ENCODE data around the gene ROBO4.

Gene ROBO4

GRCh38 chr11:124897674-124898262 lies at the start of gene ROBO4:
Gene ROBO4 (minus strand): TSS chr11:124897865. CDS start chr11:124897795, 70 bp downstream.
- intact Hi-C loops (cut with DNase I) = no loop called here

GRCh38 chr11:124946735-124947141 lies 49.1 kb upstream of the ROBO4 start:
- peak; percentile 56 to 97 (median 82) for DNase-seq
- intact Hi-C loops (cut with DNase I) = no loop called here

More at GRCh38 chr11:124897674-124898262, at the start of gene ROBO4:
- DNase-seq = peak in 1 of 10 donors; percentile 82

- intact Hi-C loops (cut with DNase I) = no loop called here
These were observed 48.2 kb upstream of the ROBO4 start for GRCh38 chr11:124945826-124946225.

GRCh38 chr11:124944565-124944964 lies 46.9 kb upstream of the ROBO4 start:
- intact Hi-C loops (cut with DNase I) = no loop called here

More at GRCh38 chr11:124945826-124946225, 48.2 kb upstream of the ROBO4 start:
- DNase-seq = no peak

GRCh38 chr11:124943741-124944140 lies 46.1 kb upstream of the ROBO4 start:
- DNase-seq = no peak
- intact Hi-C loops (cut with DNase I) = loop anchor here (1.0 kb wide), 1 partner anchor 26 kb away; no protein-coding TSS in a partner anchor

More at GRCh38 chr11:124944565-124944964, 46.9 kb upstream of the ROBO4 start:
- no peak for DNase-seq

GRCh38 chr11:124943254-124943616 lies 45.6 kb upstream of the ROBO4 start:
- intact Hi-C loops (cut with DNase I) = loop anchor here (1.0 kb wide), 1 partner anchor 26 kb away; no protein-coding TSS in a partner anchor
- DNase-seq = peak; percentile 54 to 95 (median 74)

- intact Hi-C loops (cut with DNase I) = loop anchor here (1.0 kb wide), 1 partner anchor 25 kb away; no protein-coding TSS in a partner anchor
- DNase-seq = peak in 8 of 10 donors; percentile 48 to 94 (median 61)
These were observed 45.0 kb upstream of the ROBO4 start for GRCh38 chr11:124942466-124943253.

- DNase-seq = no peak
- intact Hi-C loops (cut with DNase I) = no loop called here
These were observed 44.0 kb upstream of the ROBO4 start for GRCh38 chr11:124941703-124942102.

GRCh38 chr11:124938970-124939369 lies 41.3 kb upstream of the ROBO4 start:
- no peak for DNase-seq
- intact Hi-C loops (cut with DNase I) = no loop called here

- intact Hi-C loops (cut with DNase I) = no loop called here
- no peak for DNase-seq
These were observed 40.6 kb upstream of the ROBO4 start for GRCh38 chr11:124938206-124938765.

- DNase-seq = no peak
- intact Hi-C loops (cut with DNase I) = no loop called here
These were observed 39.8 kb upstream of the ROBO4 start for GRCh38 chr11:124937336-124937935.

- DNase-seq = peak in 8 of 10 donors; percentile 60 to 95 (median 68)
These were observed 38.2 kb upstream of the ROBO4 start, which contains the start of gene HEPACAM for GRCh38 chr11:124935548-124936514. Gene HEPACAM (minus strand): TSS chr11:124936047. CDS start chr11:124936006, 41 bp downstream.

GRCh38 chr11:124934862-124935547 lies 37.3 kb upstream of the ROBO4 start:
- intact Hi-C loops (cut with DNase I) = loop anchor here (5.0 kb wide), 1 partner anchor 58 kb away; no protein-coding TSS in a partner anchor
- no peak for DNase-seq

More at GRCh38 chr11:124935548-124936514, 38.2 kb upstream of the ROBO4 start, which contains the start of gene HEPACAM:
- intact Hi-C loops (cut with DNase I) = no loop called here

- intact Hi-C loops (cut with DNase I) = loop anchor here (5.0 kb wide), 1 partner anchor 53 kb away; no protein-coding TSS in a partner anchor
These were observed 33.1 kb upstream of the ROBO4 start for GRCh38 chr11:124930799-124931198.

GRCh38 chr11:124928942-124929665 lies 31.4 kb upstream of the ROBO4 start:
- no peak for DNase-seq
- intact Hi-C loops (cut with DNase I) = no loop called here

More at GRCh38 chr11:124930799-124931198, 33.1 kb upstream of the ROBO4 start:
- DNase-seq = no peak

- intact Hi-C loops (cut with DNase I) = no loop called here
These were observed 25.6 kb upstream of the ROBO4 start for GRCh38 chr11:124923296-124923695.

GRCh38 chr11:124922831-124923230 lies 25.2 kb upstream of the ROBO4 start:
- intact Hi-C loops (cut with DNase I) = no loop called here
- no peak for DNase-seq

More at GRCh38 chr11:124923296-124923695, 25.6 kb upstream of the ROBO4 start:
- DNase-seq = no peak
